ENCODE measurements around the gene AKR1C8. TPM values are rescaled to one million over a fixed set of nuclear protein-coding genes. Genes with fewer than 3 reads are reported as not detected.

The AKR1C8 gene
- total and polyA plus RNA-seq, 2 of the 13 experiments (the other 11 are each of a cell fraction or from before 2014, with no cell fraction given) = 0.12 TPM; not detected in 1

GRCh38 chr10:5234106-5234860 is 49.3 kb upstream of the AKR1C8 start (continued):
- TF ChIP-seq ZBTB40 (IDR thresholded peaks at IDR 0.05) = no peak
- TF ChIP-seq ZBTB40 (CRISPR knock-in tag; IDR thresholded peaks at IDR 0.05) = no peak; the same call in 1 of the 2 replicates
- TF ChIP-seq, protein P1, sequence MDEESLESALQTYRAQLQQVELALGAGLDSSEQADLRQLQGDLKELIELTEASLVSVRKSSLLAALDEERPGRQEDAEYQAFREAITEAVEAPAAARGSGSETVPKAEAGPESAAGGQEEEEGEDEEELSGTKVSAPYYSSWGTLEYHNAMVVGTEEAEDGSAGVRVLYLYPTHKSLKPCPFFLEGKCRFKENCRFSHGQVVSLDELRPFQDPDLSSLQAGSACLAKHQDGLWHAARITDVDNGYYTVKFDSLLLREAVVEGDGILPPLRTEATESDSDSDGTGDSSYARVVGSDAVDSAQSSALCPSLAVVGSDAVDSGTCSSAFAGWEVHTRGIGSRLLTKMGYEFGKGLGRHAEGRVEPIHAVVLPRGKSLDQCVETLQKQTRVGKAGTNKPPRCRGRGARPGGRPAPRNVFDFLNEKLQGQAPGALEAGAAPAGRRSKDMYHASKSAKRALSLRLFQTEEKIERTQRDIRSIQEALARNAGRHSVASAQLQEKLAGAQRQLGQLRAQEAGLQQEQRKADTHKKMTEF (CRISPR knock-in tag; IDR thresholded peaks at IDR 0.05) = peak; percentile 64; the same call in 1 of the 2 replicates
- no peak for TF ChIP-seq TOPORS (CRISPR knock-in tag; IDR thresholded peaks at IDR 0.05)
- TF ChIP-seq SNAPC4 (CRISPR knock-in tag; IDR thresholded peaks at IDR 0.05) = no peak
- TF ChIP-seq SMARCC2 (IDR thresholded peaks at IDR 0.05) = no peak
- TF ChIP-seq ZNF329 (CRISPR knock-in tag; IDR thresholded peaks at IDR 0.05; ENCODE audit: low read depth) = no peak
- TF ChIP-seq ZNF292 (CRISPR knock-in tag; IDR thresholded peaks at IDR 0.05; ENCODE audit: borderline replicate concordance, low read depth) = peak; percentile 80; the same call in 1 of the 2 replicates
- TF ChIP-seq GLI4 (CRISPR knock-in tag; IDR thresholded peaks at IDR 0.05; ENCODE audit: borderline replicate concordance) = no peak

Data from HepG2 (cell line).